ENCODE data around the gene ATP6V1C2. TPM values are rescaled to one million over a fixed set of nuclear protein-coding genes. Genes with fewer than 3 reads are reported as not detected.
"Not testable (repeated sequence)": the region's sequence is repeated elsewhere in the genome, so short reads cannot be mapped to it uniquely, and the experiment has no call there.

Gene ATP6V1C2
- total RNA-seq, 1 donor from 2014 or later, result 0.26 TPM

- no peak overlapping the region for H3K4me3 ChIP-seq (ENCODE audit: low read depth, low read length)
- no peak for FAIRE-seq
- H3K27me3 ChIP-seq (ENCODE audit: control insufficient read depth, insufficient read depth, low read length), result no peaks in the 10 kb centered on the region
- TF ChIP-seq CTCF (IDR thresholded peaks at IDR 0.05; ENCODE audit: insufficient read depth, low read length, severe bottlenecking), result no peak
- DNase-seq (ENCODE audit: low read depth), result no peak
- H3K36me3 ChIP-seq (ENCODE audit: control insufficient read depth, insufficient read depth, low read length), result peaks cover 3% of the 10 kb centered on the region
Observed at GRCh38 chr2:10806543-10806942, 85.1 kb downstream of the ATP6V1C2 start.

- FAIRE-seq (no peak), DNase-seq (ENCODE audit: low read depth) (peak; percentile 45)
- H3K36me3 ChIP-seq (ENCODE audit: control insufficient read depth, insufficient read depth, low read length), result no peaks in the 10 kb centered on the region
- peak overlapping the region; percentile 4 for H3K4me3 ChIP-seq (ENCODE audit: low read depth, low read length)
- no peaks in the 10 kb centered on the region for H3K27me3 ChIP-seq (ENCODE audit: control insufficient read depth, insufficient read depth, low read length)
- no peak for TF ChIP-seq CTCF (IDR thresholded peaks at IDR 0.05; ENCODE audit: insufficient read depth, low read length, severe bottlenecking)
Observed at GRCh38 chr2:10810202-10811161, 89.1 kb downstream of the ATP6V1C2 start.

- H3K4me3 ChIP-seq (ENCODE audit: low read depth, low read length), result peak overlapping the region; percentile 59
- DNase-seq (ENCODE audit: low read depth), result no peak
- no peaks in the 10 kb centered on the region for H3K27me3 ChIP-seq (ENCODE audit: control insufficient read depth, insufficient read depth, low read length)
- no peak for FAIRE-seq
- TF ChIP-seq CTCF (IDR thresholded peaks at IDR 0.05; ENCODE audit: insufficient read depth, low read length, severe bottlenecking), result no peak
- no peaks in the 10 kb centered on the region for H3K36me3 ChIP-seq (ENCODE audit: control insufficient read depth, insufficient read depth, low read length)
Observed at GRCh38 chr2:10811517-10811916, 90.1 kb downstream of the ATP6V1C2 start.

- peak; percentile 83 for DNase-seq (ENCODE audit: low read depth)
- TF ChIP-seq CTCF (IDR thresholded peaks at IDR 0.05; ENCODE audit: insufficient read depth, low read length, severe bottlenecking), result no peak
- Histone ChIP-seq H3K4me3 (ENCODE audit: low read depth, low read length) (peak within 1 kb of the TSS; percentile 59), H3K36me3 (ENCODE audit: control insufficient read depth, insufficient read depth, low read length) (no peaks in the 10 kb centered on the region), H3K27me3 (ENCODE audit: control insufficient read depth, insufficient read depth, low read length) (no peaks in the 10 kb centered on the region)
- FAIRE-seq, result no peak
Observed at GRCh38 chr2:10812362-10813162, 91.1 kb downstream of the ATP6V1C2 start, which contains the start of gene PDIA6. PDIA6 (minus strand) TSS chr2:10812785; CDS start chr2:10812696, 89 bp downstream.

GRCh38 chr2:10813163-10814138, 92.0 kb downstream of the ATP6V1C2 start:
- FAIRE-seq; H3K27me3 ChIP-seq (ENCODE audit: control insufficient read depth, insufficient read depth, low read length): not testable (repeated sequence)

More at GRCh38 chr2:10813163-10814138, 92.0 kb downstream of the ATP6V1C2 start:
- not testable (repeated sequence) for DNase-seq (ENCODE audit: low read depth); H3K36me3 ChIP-seq (ENCODE audit: control insufficient read depth, insufficient read depth, low read length)
- peak overlapping the region; percentile 59 for H3K4me3 ChIP-seq (ENCODE audit: low read depth, low read length)

Data from bronchial epithelial cell (primary cell).